ENCODE results near the gene SEPTIN6.

GRCh38 chrX:119682019-119682989 lies 10.7 kb downstream of the SEPTIN6 start:
- TF ChIP-seq, protein P1, sequence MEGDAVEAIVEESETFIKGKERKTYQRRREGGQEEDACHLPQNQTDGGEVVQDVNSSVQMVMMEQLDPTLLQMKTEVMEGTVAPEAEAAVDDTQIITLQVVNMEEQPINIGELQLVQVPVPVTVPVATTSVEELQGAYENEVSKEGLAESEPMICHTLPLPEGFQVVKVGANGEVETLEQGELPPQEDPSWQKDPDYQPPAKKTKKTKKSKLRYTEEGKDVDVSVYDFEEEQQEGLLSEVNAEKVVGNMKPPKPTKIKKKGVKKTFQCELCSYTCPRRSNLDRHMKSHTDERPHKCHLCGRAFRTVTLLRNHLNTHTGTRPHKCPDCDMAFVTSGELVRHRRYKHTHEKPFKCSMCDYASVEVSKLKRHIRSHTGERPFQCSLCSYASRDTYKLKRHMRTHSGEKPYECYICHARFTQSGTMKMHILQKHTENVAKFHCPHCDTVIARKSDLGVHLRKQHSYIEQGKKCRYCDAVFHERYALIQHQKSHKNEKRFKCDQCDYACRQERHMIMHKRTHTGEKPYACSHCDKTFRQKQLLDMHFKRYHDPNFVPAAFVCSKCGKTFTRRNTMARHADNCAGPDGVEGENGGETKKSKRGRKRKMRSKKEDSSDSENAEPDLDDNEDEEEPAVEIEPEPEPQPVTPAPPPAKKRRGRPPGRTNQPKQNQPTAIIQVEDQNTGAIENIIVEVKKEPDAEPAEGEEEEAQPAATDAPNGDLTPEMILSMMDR (IDR thresholded peaks at IDR 0.05) = no peak
- TF ChIP-seq POLR2A (IDR thresholded peaks at IDR 0.05) = no peak

Measured in adrenal gland (tissue), 5 donors.